Ovary (tissue), 3 donors: Measurements from ENCODE around the gene RGS6.

Experiments used
- POLR2A ChIP-seq: fragments of 450-650 bp; IDR thresholded peaks from one replicate; pipeline ENCODE4 v1.6.1; 2017; ENCODE audit warnings: antibody characterized with exemption, mild to moderate bottlenecking, moderate library complexity
- TF ChIP-seq, protein P1 (sequence below), 3 donors: fragments of 450-650 bp in 2 of 3; fragments of 200-600 bp in 1 of 3; IDR thresholded peaks; one replicate each; pipeline versions ENCODE4 v1.5.1 to v1.8.0; 2016 to 2022; ENCODE audit warnings: antibody characterized with exemption in 3 of 3, mild to moderate bottlenecking in 1 of 3
- donor health status: DM: no; HTN: no; CAD: no.

DNA sequence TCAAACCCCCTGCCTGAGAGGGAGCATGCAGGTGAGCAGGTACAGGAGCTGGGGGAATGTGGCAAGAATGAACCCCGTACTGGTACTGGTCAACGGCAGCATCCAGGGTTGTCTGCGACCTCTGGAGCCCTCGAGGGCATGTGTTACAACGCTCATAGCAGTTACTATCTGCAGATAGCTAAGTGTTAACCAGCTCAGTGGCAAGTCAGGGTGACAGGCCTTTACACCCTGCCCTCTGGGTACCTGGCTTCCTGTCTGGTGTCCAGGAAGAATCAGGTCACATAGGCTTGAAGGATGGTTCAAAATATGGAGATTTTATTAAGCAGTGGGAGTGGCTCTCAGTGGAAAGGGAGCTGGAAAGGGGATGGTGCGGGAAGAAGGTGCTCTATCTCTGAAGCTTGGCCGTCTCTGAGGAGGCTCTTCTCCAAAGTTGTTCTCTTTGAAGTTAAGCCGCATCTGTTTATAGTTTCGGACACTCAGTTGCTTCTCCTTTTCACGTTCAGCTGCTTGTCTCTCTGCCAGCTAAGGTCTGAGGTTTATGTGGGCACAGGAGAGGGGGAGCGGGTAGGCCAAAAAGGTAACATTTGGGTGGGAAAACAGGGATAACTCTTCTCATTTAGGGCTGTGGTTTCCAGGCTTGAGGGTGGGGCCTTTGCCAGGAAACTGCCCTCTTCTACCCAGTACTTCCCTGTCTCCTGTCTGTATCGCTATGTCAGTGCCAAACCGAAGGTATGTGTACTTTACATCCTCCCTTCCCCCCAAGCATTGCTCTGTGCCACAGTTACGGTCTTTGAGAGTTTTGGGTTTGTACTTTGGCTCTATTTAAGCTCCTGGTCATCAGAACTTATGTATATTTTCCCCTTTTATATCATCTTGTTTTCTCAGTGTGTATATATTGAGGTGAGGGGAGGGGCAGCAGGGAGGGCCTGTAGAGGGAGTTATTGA is 305.8 kb downstream of the RGS6 start:
- TF ChIP-seq, protein P1, sequence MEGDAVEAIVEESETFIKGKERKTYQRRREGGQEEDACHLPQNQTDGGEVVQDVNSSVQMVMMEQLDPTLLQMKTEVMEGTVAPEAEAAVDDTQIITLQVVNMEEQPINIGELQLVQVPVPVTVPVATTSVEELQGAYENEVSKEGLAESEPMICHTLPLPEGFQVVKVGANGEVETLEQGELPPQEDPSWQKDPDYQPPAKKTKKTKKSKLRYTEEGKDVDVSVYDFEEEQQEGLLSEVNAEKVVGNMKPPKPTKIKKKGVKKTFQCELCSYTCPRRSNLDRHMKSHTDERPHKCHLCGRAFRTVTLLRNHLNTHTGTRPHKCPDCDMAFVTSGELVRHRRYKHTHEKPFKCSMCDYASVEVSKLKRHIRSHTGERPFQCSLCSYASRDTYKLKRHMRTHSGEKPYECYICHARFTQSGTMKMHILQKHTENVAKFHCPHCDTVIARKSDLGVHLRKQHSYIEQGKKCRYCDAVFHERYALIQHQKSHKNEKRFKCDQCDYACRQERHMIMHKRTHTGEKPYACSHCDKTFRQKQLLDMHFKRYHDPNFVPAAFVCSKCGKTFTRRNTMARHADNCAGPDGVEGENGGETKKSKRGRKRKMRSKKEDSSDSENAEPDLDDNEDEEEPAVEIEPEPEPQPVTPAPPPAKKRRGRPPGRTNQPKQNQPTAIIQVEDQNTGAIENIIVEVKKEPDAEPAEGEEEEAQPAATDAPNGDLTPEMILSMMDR (IDR thresholded peaks at IDR 0.05) = no peak
- TF ChIP-seq POLR2A = no peak
